Lung (tissue), 12 donors: ENCODE measurements around the gene CLN6. TPM values are rescaled to one million over a fixed set of nuclear protein-coding genes. Genes with fewer than 3 reads are reported as not detected.

ENCODE experiments used
- ATAC-seq: fragments of 200-7000 bp; cut with Tn5 transposase; one replicate; pipeline ENCODE4 v1.9.1; 2020; ENCODE audit warnings: moderate number of reproducible peaks; ENCODE audit not compliant: insufficient read depth, low FRiP score
- DNase-seq, 3 donors: peaks; one replicate each; pipeline ENCODE4 v3.0.0-alpha.2; 2013 to 2017
- H3K27ac ChIP-seq, 2 donors: one replicate each; pipeline ENCODE4 v1.5.1; 2013; ENCODE audit warnings: mild to moderate bottlenecking in 2 of 2, moderate library complexity in 2 of 2, control low read depth in 1 of 2, inconsistent platforms in 1 of 2, low read depth in 1 of 2, low read length in 1 of 2
- H3K27me3 ChIP-seq, 3 donors: one replicate each; pipeline ENCODE4 v1.5.1; 2013; ENCODE audit warnings: low read length in 2 of 3; ENCODE audit not compliant: control insufficient read depth in 3 of 3, insufficient read depth in 3 of 3
- H3K36me3 ChIP-seq, 4 donors: one replicate each; pipeline ENCODE4 v1.5.1; 2013; ENCODE audit warnings: low read length in 4 of 4, mild to moderate bottlenecking in 1 of 4, moderate library complexity in 1 of 4; ENCODE audit not compliant: control insufficient read depth in 4 of 4, insufficient read depth in 4 of 4
- H3K4me1 ChIP-seq, 5 donors: one replicate each; pipeline ENCODE4 v1.5.1; 2013; ENCODE audit warnings: low read length in 5 of 5, mild to moderate bottlenecking in 2 of 5, moderate library complexity in 1 of 5; ENCODE audit not compliant: control insufficient read depth in 5 of 5, insufficient read depth in 5 of 5
- H3K4me3 ChIP-seq: one replicate; pipeline ENCODE4 v1.5.1; 2013; ENCODE audit warnings: mild to moderate bottlenecking, control low read depth, moderate library complexity
- H3K9ac ChIP-seq, 2 donors: one replicate each; pipeline ENCODE4 v1.5.1; 2013; ENCODE audit warnings: low read length in 2 of 2, control low read depth in 1 of 2; ENCODE audit not compliant: insufficient read depth in 1 of 2
- H3K9me3 ChIP-seq, 4 donors: one replicate each; pipeline ENCODE4 v1.5.1; 2013; ENCODE audit warnings: low read length in 3 of 4, mild to moderate bottlenecking in 1 of 4, moderate library complexity in 1 of 4; ENCODE audit not compliant: control insufficient read depth in 4 of 4, insufficient read depth in 3 of 4
- CTCF ChIP-seq: IDR thresholded peaks from 2 replicates; pipeline ENCODE4 v1.5.1; 2012; ENCODE audit warnings: mild to moderate bottlenecking; ENCODE audit errors: control extremely low read depth, extremely low read depth
- WGBS, 2 donors: extraction: QIAGEN DNeasy Blood & Tissue Kit; methylation state at CpG; one replicate each; pipeline ENCODE4 v1.1.7; 2013; 5-methylcytosine and 5-hydroxymethylcytosine counted together
- polyA plus RNA-seq, 2 donors: library from polyadenylated mRNA; stranded (reverse); fragments of 200-250 nt; gene quantifications; one replicate each; pipeline ENCODE4 v1.2.1, GENCODE V29; 2013
- total RNA-seq, 2 donors: library from RNA; depleted of rRNA in 1 of 2; stranded (reverse); fragments of >200 nt in 1 of 2; gene quantifications; one replicate each; pipeline ENCODE4 v1.2.1, GENCODE V29; 2014 to 2021
- donor health status: control.
- donor health status: control.
- donor health status: Bipolar disorder and iron deficiency.
- donor health status: healthy.
- donor health status: DM: yes; HTN: yes; CAD: no.

CLN6 gene
- total and polyA plus RNA-seq, 4 donors: 13.9 to 48.9 (median 42.2) TPM

GRCh38 chr15:68195336-68196112 lies 34.0 kb downstream of the CLN6 start:
- DNase-seq: no peak
- ATAC-seq: no peak
- TF ChIP-seq CTCF: no peak
- no peaks in the 10 kb centered on the region for H3K27me3 ChIP-seq
- H3K9ac ChIP-seq: no peak overlapping the region
- H3K9me3 ChIP-seq: no peaks in the 10 kb centered on the region
- H3K4me1 ChIP-seq: peaks cover 0 to 10% (median 5%) of the 10 kb centered on the region in 5 donors
- H3K27ac ChIP-seq: no peak overlapping the region
- WGBS, 2 donors: 93 to 94% methylated on average over 8 of the region's 8 CpGs
- H3K4me3 ChIP-seq: no peak overlapping the region
- H3K36me3 ChIP-seq: peaks cover 2 to 21% (median 6%) of the 10 kb centered on the region in 4 donors

GRCh38 chr15:68192804-68193486 lies 36.6 kb downstream of the CLN6 start:
- TF ChIP-seq CTCF: no peak
- Histone ChIP-seq H3K9me3 (no peaks in the 10 kb centered on the region), H3K27me3 (no peaks in the 10 kb centered on the region), H3K4me3 (no peak overlapping the region), H3K36me3 (peaks cover 2 to 30% (median 17%) of the 10 kb centered on the region in 4 donors), H3K9ac (no peak overlapping the region), H3K27ac (no peak overlapping the region), H3K4me1 (peaks cover 0 to 12% (median 5%) of the 10 kb centered on the region in 5 donors)
- WGBS, 2 donors: 93 to 97% methylated on average over 5 of the region's 5 CpGs
- DNase-seq (no peak), ATAC-seq (no peak)

- 93 to 95% methylated on average over 4 of the region's 4 CpGs for WGBS, 2 donors
- peaks cover 2 to 30% (median 19%) of the 10 kb centered on the region in 4 donors for H3K36me3 ChIP-seq
- ATAC-seq (no peak), DNase-seq (no peak)
- TF ChIP-seq CTCF: no peak
- H3K4me3 ChIP-seq: no peak overlapping the region
- H3K9ac ChIP-seq: no peak overlapping the region
- peaks cover 0 to 17% (median 8%) of the 10 kb centered on the region in 5 donors for H3K4me1 ChIP-seq
- no peaks in the 10 kb centered on the region for H3K9me3 ChIP-seq
- no peak overlapping the region for H3K27ac ChIP-seq
- no peaks in the 10 kb centered on the region for H3K27me3 ChIP-seq
Measured at GRCh38 chr15:68192117-68192516, 37.4 kb downstream of the CLN6 start.
